GM12892 (cell line): ENCODE data around the gene ENDOU.
A peak's percentile ranks its signal among the peaks of the same experiment; 100 is the strongest.

Source experiments
- DNase-seq: peaks from one replicate; pipeline ENCODE4 v3.0.0; 2011; ENCODE audit not compliant: insufficient read length
- FAIRE-seq: peaks from 2 replicates; lab custom pipeline; 2011; peaks lifted over from hg19 to GRCh38; lab: Jason Lieb, UNC
- POLR2A ChIP-seq: IDR thresholded peaks from 2 replicates; pipeline ENCODE4 v1.6.1; 2011; ENCODE audit warnings: low read depth, low read length, control low read depth
- POLR2AphosphoS5 ChIP-seq: IDR thresholded peaks from 2 replicates; pipeline ENCODE4 v1.6.1; 2011; ENCODE audit warnings: low read depth, low read length, control low read depth
- TAF1 ChIP-seq: IDR thresholded peaks from 2 replicates; pipeline ENCODE4 v1.6.1; 2011; ENCODE audit warnings: low read depth, mild to moderate bottlenecking, control low read depth, low read length, borderline replicate concordance

Gene ENDOU

GRCh38 chr12:47767216-47767724 lies 42.0 kb upstream of the ENDOU start:
- no peak for DNase-seq
- peak; percentile 67 for FAIRE-seq
- TF ChIP-seq POLR2AphosphoS5 (no peak), TAF1 (no peak), POLR2A (no peak)

GRCh38 chr12:47766502-47767215 lies 41.4 kb upstream of the ENDOU start:
- no peak for DNase-seq
- TF ChIP-seq TAF1 (no peak), POLR2AphosphoS5 (no peak), POLR2A (no peak)
- FAIRE-seq, result no peak

- no peak for TF ChIP-seq POLR2AphosphoS5
- TF ChIP-seq TAF1, result no peak
- TF ChIP-seq POLR2A, result no peak
- FAIRE-seq, result peak; percentile 9
- DNase-seq, result no peak
Observed at GRCh38 chr12:47763481-47764346, 38.4 kb upstream of the ENDOU start.

GRCh38 chr12:47762850-47763465 lies 37.7 kb upstream of the ENDOU start:
- DNase-seq, result no peak
- no peak for FAIRE-seq
- TF ChIP-seq TAF1 (no peak), POLR2AphosphoS5 (no peak), POLR2A (no peak)

- FAIRE-seq (peak; percentile 67), DNase-seq (peak; percentile 81)
- no peak for TF ChIP-seq POLR2A
- no peak for TF ChIP-seq POLR2AphosphoS5
- no peak for TF ChIP-seq TAF1
Observed at GRCh38 chr12:47758834-47759690, 33.8 kb upstream of the ENDOU start, which contains the start of gene RAPGEF3. Gene RAPGEF3, minus strand, starts transcription at chr12:47758880. Its CDS starts 324 bp downstream, at chr12:47758556.

GRCh38 chr12:47758584-47758833 lies 33.2 kb upstream of the ENDOU start:
- DNase-seq (no peak), FAIRE-seq (no peak)

GRCh38 chr12:47757840-47758583 lies 32.7 kb upstream of the ENDOU start:
- FAIRE-seq, result no peak

More at GRCh38 chr12:47758584-47758833, 33.2 kb upstream of the ENDOU start:
- TF ChIP-seq POLR2AphosphoS5 (no peak), POLR2A (no peak)

GRCh38 chr12:47757364-47757839 lies 32.1 kb upstream of the ENDOU start:
- DNase-seq, result no peak
- TF ChIP-seq TAF1 (no peak), POLR2AphosphoS5 (no peak), POLR2A (no peak)
- no peak for FAIRE-seq

More at GRCh38 chr12:47757840-47758583, 32.7 kb upstream of the ENDOU start:
- TF ChIP-seq POLR2AphosphoS5 (no peak), POLR2A (no peak), TAF1 (no peak)
- no peak for DNase-seq

- TF ChIP-seq POLR2AphosphoS5 (no peak), POLR2A (no peak), TAF1 (no peak)
- peak; percentile 92 for FAIRE-seq
- DNase-seq, result peak; percentile 67
Observed at GRCh38 chr12:47755655-47756562, 30.6 kb upstream of the ENDOU start.

- DNase-seq, result no peak
- no peak for FAIRE-seq
- TF ChIP-seq TAF1, result no peak
- TF ChIP-seq POLR2A, result no peak
- TF ChIP-seq POLR2AphosphoS5, result no peak
Observed at GRCh38 chr12:47754881-47755280, 29.6 kb upstream of the ENDOU start.
